HPDE6-E6E7 (cell line): Measurements from ENCODE around the gene SBK1.
"Not testable (repeated sequence)": the region's sequence is repeated elsewhere in the genome, so short reads cannot be mapped to it uniquely, and the experiment has no call there.

Experiments
- DNase-seq: peaks from one replicate; pipeline ENCODE4 v3.0.0; 2011; ENCODE audit warnings: missing footprints; ENCODE audit errors: extremely low spot score

The SBK1 gene

DNA sequence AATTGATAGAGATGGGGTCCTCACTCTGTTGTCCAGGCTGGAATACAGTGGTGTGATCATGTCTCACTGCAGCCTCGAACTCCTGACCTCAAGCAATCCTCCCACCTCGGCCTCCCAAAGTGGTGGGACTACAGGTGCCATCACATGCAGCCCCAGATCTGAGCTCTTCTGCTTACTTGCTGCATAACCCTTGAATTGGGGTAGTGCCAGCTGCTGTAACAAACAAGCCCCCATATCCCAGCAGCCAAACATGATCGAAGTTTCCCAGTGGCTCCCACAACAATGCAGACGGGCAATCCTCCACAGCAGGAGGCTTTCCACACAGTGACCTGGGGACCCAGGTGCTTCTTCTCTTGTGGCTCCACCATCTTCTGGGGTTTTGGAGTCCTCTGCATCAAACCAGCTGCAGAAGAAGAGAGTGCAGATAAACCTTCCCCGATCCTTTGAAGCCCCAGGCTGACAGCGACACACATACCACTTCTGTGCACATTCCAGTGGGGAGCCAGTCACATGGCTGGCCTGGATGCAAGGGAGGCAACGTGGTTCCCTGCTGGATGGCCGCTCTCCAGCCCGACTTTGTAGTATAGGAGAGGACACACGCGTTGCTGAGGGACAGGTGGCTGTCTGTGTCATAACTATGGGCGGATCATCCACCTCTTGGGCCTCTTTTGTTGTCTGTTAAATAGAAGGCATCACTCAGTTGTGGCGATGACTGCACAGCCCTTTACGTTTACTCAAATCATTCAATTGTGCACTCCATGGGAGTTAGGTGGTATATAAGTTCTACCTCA is 16.7 kb downstream of the SBK1 start:
- DNase-seq: no peak

DNA sequence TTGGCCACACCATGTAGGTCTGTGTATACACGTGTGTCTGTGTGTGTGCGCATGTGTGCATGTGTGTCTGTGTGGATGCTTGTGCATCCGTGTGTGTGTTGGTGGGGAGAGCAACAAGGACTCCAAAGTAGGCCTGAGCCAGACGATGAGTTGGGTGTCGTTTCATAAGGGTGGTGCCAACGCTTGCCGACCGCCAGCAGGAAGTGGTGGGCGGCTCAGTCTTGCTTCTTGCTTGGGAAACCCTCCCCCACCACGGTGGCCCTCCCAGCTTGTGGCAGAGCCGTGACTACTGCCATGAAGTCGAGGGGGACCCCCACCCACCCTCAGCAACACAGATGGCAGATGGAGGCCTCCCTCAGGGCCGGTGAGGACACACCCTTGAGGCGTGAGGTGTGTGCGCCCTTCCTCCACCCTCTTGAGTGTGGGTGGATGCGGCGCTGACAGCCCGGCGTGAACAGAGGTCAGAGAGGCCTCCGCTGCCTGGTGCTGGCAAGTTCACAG is 17.5 kb downstream of the SBK1 start:
- DNase-seq: no peak

DNA sequence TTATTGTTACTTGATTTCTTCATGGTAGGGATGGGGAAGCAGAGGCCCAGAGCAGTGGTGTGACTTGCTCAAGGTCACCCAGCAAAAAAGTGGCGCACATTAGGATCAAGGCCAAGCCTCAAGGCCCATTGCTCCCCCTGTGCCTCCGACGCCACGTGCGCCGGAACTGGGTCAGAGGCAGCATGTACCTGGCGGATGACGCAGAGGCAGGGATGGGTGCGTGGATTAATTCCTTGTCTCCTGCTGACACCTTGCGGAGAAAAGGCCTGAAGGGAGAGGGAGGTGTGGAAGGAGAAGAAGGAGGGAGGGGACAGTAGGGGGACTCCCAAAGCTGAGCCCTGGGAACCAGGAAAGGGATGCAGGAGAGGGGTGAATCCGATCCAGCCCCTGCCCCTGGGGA is 18.5 kb downstream of the SBK1 start:
- no peak for DNase-seq

DNA sequence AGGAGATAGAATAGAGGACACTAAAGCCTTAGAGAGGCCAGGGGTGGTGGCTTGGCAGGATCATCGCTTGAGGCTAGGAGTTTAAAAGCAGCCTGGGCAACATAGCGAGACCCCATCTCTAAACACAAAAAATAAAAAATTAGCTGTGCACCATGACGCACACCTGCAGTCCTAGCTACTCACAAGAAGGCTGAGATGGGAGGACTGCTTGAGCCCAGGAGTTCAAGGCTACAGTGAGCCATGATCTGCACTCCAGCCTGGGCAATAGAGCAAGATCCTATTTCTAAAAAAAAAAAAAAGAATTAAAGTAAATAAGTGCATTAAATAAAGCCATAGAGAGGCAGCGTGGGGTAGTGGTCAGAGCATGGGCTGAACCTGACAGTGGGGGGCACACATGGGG is 19.1 kb downstream of the SBK1 start:
- DNase-seq: no peak

DNA sequence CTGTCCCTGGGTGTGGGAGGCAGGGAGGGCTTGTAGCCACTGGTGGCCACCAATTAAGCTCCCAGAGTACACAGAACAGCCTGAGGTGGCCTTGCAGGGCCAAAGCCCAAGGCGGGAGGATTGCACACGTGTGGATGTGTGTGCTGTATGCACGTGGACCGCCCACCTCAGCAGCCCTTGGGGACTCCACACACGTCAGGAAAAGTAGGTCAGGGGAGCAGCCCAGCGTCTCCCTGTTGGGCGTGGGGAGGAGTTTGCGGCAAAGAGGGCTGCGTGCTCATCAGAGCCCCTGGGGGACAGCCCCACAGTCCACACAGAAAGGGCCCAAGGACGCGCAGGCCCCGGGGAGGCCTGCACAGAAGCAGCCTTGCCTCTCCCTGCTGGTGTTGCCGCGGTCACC is 19.6 kb downstream of the SBK1 start:
- DNase-seq: no peak

DNA sequence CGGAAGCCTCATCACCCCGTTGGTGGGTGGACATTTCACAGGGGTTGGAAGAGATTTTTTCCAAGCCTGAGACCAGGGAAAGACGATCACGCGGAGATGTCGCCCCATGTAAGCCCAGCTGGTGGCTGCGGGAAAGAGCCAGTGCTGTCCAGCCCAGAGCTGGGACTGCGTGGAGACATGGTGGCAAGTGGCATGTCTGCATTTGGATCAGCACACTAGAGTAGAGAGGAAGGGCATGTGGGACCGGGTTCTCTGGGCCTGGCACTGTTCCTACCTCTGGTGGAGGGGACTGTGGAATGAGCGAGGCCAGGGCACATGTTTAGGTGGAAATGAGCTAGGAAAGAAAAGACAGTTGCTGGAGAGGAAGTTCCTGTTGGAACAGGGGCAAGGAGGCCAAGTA is 20.0 kb downstream of the SBK1 start:
- DNase-seq: no peak

DNA sequence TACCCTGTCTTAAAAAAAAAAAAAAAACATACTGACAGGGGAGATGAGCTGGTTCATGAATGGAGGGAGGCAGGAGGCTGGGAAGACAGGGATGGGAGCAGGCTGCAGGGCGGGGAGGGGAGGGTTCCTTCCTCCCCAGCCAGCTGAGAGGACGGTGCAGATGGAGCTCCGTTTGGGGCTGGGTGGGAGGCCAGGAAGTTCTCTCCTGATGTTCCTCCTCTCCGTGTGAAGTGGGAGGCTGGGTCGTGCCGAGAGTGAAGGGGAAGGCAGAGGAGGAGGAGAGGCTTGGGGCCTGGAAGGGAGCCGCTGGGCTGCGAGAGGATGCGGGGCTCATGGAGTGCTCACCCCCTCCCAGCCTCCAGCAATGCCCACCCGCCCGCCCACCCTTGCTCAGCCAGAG is 21.3 kb downstream of the SBK1 start:
- no peak for DNase-seq

DNA sequence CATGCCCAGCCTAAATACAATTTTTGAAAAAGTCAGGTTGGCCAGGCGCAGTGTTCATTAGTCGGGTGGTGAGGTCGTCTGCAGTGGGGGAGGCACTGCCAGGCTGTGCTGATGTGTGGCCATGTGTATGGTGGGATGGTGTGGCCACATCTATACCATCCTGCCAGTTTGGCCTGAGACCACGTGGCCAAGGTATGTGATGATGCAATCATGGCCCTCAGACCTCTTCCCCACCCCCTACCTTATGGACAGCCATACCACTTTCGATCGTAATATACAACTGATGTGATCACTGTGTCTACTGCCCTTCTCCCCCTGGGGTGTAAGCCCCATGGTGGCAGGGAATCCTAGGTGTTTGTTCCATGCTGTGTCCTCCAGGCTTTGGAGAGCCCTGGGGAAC is 23.7 kb downstream of the SBK1 start:
- DNase-seq: no peak

DNA sequence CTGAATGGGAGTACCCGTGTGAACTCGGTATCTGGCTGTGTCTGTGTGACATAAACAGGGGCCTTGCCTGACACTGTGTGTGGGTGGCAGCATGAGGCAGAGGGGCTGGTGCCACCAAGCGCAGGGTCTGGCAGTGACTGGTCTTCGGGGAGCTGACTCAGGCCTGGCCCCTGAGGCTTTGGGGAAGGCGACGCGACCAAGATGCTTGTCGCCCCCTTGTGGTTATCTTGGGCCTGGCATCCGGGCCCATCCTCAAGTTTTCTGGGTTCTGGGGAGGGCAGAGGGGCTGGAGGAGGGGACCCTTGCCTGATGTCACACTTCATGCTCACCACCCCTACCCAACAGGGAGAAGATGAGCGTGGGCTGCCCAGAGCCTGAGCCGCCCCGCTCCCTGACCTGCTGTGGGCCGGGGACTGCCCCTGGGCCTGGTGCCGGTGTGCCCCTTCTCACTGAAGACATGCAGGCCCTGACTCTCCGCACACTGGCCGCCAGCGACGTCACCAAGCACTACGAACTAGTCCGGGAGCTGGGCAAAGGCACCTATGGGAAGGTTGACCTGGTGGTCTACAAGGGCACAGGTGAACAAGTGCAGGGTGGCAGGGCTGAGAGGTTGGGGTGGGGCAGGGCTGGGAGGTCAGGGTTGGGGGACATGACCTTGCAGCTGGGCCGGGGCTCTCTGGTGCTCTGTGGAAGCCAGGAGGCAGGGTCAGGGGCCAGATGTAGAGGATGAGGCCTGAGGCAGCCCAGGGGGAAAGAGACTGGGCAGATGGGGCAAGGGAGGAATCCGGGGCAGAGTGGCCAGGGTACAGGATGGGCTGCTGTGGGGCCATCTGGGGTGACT is 24.9 kb downstream of the SBK1 start:
- DNase-seq: peak; percentile 55

DNA sequence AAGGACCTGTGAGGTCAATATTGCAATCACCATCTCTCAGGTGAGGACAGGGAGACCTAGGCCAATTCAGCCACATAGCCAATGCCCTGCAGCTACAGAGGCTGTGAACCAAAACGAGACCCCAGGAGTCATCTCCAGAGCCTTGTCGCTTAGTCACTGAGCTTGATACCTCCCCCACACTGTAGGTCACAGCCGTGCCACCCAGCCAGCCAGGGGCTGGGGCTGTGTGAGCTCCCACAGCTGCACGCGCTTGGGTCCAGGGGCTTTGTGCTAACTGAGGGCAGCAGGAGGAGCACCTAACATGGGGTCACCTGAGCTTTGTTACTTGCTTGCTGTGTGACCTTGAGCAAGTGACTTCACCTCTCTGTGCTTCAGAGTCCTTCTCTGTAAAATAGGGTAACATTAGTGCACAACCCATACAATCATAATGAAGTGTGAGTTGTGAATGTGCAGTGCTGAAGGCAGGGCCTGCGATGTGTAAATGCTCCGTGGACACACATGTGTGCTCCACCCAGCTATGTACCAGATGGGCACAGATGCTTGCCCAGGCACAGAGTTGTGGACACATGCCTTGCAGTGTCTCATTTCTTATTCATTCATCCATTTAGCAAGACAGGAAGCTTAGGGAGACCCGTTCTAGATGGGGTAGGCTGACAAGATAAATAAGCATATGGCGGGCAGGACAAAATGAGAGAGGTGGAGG is 25.9 kb downstream of the SBK1 start:
- DNase-seq: no peak

DNA sequence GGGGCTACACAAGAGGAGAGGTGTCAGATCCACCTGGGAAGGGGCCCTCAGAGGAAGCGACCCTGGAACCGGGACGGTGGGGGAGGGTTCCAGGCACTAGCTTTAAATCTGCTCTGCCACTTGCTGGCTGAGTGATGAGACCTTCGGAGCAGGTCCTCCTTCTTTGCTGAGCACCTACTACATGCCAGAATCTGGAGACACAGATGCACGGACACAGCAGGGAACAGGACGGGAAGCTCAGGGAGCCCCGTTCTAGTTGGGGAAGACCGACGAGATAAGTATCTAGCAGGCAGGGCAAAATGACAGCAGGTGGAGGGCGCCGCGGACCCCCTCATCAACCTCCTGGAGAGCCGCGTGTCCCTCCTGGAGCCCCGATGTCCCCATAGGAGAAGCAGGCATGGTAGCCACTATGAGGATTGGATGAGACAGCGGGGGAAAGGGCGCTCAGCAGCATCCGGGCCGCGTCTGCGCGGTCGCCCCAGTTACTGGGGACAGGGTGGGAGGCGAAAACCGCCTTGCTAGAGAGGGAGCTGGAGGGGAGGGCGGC is 27.2 kb downstream of the SBK1 start:
- DNase-seq: no peak

DNA sequence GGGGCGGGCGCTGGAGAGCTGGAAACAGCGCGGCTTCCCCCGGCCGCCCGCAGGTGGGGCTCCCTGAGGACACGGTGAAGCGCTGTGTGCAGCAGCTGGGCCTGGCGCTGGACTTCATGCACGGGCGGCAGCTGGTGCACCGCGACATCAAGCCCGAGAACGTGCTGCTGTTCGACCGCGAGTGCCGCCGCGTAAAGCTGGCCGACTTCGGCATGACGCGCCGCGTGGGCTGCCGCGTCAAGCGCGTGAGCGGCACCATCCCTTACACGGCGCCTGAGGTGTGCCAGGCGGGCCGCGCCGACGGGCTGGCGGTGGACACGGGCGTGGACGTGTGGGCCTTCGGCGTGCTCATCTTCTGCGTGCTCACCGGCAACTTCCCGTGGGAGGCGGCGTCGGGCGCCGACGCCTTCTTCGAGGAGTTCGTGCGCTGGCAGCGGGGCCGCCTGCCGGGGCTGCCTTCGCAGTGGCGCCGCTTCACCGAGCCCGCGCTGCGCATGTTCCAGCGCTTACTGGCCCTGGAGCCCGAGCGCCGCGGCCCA is 27.8 kb downstream of the SBK1 start:
- DNase-seq: no peak

DNA sequence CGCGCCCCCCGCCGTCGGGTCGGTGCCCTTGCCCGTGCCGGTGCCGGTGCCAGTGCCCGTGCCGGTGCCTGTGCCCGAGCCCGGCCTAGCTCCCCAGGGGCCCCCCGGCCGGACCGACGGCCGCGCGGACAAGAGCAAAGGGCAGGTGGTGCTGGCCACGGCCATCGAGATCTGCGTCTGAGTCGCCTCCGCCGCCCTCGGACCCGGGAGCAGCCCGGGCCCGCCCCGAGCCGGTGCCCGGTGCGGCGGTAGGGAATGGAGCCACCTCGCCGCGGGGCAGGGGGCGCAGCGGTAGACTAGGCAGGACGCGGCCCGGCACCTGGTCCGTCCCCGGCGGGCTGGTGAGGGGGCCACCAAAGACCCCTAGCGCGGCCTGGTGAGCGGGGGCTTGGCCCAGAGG is 28.4 kb downstream of the SBK1 start:
- no peak for DNase-seq

DNA sequence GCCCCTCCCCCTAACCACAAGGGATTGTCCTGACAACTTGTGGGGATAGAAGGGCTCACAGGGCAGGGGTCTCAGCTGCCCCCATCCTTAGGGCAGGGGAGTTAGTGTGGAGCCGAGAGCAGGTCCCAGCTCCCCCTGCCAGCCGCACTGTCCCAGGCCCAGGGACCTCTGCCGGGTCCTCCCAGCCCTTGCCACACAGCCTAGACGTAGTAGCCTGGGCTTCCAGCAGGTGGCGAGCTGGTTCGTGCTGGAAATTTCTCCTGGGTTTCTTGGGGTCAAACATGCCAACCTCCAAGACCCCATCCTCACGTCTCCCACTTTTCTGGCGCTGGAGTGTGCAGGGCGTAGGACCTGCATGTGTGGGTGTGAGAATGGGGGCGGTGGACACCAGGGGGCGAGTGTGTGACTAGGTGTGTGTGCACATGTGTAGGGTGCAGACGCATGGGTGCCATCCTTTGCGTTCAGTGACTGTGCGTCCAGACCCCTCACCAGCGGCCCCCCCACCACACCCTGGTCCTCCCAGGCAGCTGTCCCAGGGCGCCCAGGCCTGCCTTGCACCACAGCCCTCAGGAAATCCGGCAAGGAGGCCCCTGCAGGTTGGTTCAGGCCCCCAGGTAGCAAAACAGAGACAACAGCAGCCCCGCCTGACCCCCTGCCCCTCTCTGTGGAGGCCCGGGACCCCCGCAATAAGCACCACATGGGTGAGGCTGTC is 29.5 kb downstream of the SBK1 start:
- peak; percentile 56 for DNase-seq

DNA sequence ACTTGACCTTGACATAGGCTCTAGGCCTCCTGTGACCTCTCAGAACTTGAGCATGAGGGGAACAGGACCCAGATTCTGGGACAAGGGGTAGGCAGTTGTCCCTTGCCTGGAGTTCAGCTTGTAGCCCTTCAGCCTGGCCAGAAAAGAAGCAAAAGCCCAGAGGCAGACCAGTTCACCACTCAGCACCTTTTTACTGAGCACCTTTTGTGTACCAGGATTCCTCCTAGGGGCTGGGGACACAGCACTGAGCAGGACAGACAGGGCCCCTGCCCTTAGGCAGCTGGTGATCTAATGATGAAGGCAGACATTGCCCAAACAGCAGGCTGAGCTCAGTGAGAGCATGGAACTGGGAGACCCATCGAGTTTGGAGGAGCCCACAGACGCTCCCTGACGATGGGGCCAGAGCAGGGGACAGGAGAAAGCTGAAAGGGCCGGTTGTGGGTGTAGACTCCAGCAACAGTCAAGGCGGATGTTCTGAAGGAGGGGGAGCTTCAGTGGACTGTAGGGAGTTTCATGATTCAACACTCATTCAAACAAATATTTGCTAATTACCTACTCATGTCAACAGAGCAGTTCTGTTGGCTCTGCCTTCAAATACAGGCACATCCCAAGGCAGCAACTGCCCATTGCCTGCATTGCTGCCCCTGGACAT is 32.0 kb downstream of the SBK1 start:
- DNase-seq: no peak

DNA sequence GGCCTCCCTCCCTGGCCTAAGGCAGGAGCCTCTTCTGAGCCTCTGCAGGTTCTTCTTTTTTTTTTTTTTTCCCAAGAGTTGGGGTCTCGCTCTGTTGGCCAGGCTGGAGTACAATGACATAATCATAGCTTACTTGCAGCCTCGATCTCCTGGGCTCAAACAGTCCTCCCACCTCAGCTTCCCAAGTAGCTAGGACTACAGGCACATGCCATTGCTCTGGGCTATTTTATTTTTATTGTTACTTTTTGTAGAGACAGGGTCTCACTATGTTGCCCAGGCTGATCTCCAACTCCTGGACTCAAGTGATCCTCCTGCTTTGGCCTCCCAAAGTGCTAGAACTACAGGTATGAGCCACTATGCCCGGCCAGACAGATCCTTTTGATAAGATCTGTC is 32.6 kb downstream of the SBK1 start:
- no peak for DNase-seq

DNA sequence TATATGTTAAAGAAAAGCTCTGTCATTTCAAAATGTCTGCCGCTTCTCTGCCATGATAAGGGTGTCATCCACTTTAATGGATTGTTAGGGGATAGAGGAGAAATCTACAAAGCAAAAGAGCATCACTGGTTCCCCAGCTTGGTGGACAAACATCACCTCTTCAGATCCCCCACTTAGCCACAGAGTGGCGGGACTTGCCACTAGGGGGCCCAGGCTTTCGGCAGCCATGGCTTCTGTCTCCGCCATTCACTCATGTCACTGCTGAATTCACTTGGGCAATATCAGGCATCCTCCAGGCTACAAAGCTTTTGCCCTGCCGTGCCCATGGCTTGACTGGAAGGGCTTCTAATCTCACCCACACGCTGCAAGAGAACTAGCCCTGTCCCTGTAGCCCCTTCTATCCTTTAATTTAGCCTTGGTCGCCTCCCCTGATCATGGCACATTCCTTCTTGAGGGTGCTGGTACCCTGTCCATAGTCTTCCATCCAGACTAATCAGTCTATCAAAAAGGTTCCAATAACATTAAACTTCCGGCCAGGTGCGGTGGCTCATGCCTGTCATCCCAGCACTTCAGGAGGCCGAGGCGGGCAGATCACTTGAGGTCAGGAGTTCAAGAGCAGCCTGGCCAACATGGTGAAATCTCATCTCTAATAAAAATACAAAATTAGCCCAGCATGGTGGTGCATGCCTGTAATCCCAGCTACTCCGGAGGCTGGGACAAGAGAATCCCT is 34.7 kb downstream of the SBK1 start:
- DNase-seq: peak; percentile 54

DNA sequence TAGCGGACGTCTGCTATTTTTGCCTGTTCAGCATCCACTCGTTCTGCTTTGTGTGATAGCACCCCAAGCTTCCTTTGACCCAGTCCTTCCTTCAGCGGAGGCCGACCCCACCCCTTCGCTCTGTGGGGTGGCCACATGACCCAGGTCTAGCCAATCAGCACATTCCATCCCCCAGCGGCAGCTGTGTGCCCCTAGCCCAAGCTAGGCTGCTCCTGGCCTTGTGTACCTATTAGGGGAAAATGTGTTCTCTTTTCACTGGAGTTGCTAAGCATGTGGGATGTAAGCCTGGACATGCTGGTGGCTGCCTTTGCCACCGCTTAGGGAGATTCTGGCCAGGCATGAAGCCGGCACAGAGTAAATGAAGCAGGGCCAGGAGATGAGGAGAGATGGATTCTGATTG is 37.9 kb downstream of the SBK1 start:
- DNase-seq: not testable (repeated sequence)

DNA sequence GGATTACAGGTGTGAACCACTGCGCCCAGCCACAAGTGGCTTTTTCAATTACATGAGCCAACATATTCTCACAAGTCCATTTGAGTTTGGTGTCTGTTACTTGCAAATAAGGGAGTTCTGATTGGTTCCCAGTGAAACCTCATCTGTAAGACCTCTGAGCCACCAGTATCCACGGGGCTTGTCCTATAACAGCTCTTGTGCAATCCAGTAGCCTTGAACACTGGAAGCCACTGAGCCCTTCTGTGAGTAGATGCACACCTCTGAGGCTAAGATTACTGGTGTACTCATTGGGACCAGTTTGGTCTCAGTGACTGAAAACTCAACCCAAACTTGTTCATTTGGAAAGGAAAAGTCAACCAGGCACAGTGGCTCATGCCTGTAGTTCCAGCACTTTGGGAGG is 38.7 kb downstream of the SBK1 start:
- DNase-seq: not testable (repeated sequence)

DNA sequence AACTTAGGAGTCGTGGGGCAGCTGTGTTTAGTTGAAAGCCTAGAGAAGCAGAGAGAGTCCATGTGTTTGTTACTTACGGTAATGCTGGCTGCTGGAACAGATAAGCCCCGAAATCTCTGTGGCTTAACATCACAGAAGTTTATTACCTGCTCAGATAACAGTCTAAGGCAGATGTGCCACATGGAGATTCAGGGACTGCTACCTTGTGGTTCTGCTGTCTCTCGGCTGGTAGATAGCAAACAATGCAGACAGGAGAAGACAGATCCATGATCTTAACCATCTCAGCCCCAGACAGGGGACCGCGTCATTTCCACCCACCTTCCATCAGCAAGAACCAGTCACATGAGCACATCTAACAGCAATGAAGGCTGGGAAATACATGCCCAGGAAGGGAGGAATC is 40.3 kb downstream of the SBK1 start:
- not testable (repeated sequence) for DNase-seq
